ENCODE measurements around the gene ARIH2. TPM values are rescaled to one million over a fixed set of nuclear protein-coding genes. Genes with fewer than 3 reads are reported as not detected.
A peak's percentile ranks its signal among the peaks of the same experiment; 100 is the strongest.

ARIH2 gene
- total and polyA plus RNA-seq, 2 experiments from 2014 or later = 76.4 to 118 TPM

- TF ChIP-seq EZH2phosphoT487 (IDR thresholded peaks at IDR 0.05; ENCODE audit: unreplicated experiment) = no peak
- no peak for TF ChIP-seq STAT1 (IDR thresholded peaks at IDR 0.05; ENCODE audit: unreplicated experiment)
- no peak for TF ChIP-seq CREB1 (CRISPR knock-in tag; IDR thresholded peaks at IDR 0.05; ENCODE audit: low read depth)
- no peak for TF ChIP-seq ZNF331 (CRISPR knock-in tag; IDR thresholded peaks at IDR 0.05; ENCODE audit: low read depth)
- no peak for TF ChIP-seq NANOG (IDR thresholded peaks at IDR 0.05; ENCODE audit: borderline replicate concordance)
- TF ChIP-seq, protein P1, sequence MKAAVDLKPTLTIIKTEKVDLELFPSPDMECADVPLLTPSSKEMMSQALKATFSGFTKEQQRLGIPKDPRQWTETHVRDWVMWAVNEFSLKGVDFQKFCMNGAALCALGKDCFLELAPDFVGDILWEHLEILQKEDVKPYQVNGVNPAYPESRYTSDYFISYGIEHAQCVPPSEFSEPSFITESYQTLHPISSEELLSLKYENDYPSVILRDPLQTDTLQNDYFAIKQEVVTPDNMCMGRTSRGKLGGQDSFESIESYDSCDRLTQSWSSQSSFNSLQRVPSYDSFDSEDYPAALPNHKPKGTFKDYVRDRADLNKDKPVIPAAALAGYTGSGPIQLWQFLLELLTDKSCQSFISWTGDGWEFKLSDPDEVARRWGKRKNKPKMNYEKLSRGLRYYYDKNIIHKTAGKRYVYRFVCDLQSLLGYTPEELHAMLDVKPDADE (IDR thresholded peaks at IDR 0.05) = no peak
- TF ChIP-seq JUNB (IDR thresholded peaks at IDR 0.05; ENCODE audit: unreplicated experiment) = no peak
These were observed 109.6 kb downstream of the ARIH2 start (continued) for GRCh38 chr3:49028298-49028672.

GRCh38 chr3:49028673-49029562 lies 110.3 kb downstream of the ARIH2 start, which contains the start of gene IMPDH2:
Gene IMPDH2 (minus strand): TSS chr3:49029398. CDS start chr3:49029350, 48 bp downstream.
- Histone ChIP-seq H3K27me3 (ENCODE audit: insufficient read depth) (no peaks in the 10 kb centered on the region), H3K79me2 (replicated peaks; ENCODE audit: insufficient read depth) (peaks cover 16% of the 10 kb centered on the region), H3K27ac (ENCODE audit: low read depth) (peak within 1 kb of the TSS; percentile 76), H3K4me1 (ENCODE audit: insufficient read depth) (peaks cover 7% of the 10 kb centered on the region; the same call in 1 of the 2 replicates), H3K4me2 (peak within 1 kb of the TSS; percentile 98), H3K9me2 (ENCODE audit: insufficient read depth) (no peaks in the 10 kb centered on the region), H3F3A (replicated peaks; ENCODE audit: low read depth) (peaks cover 56% of the 10 kb centered on the region), H2AFZ (no peak within 1 kb of the TSS), H3K4me3 (peak within 1 kb of the TSS; percentile 93), H4K20me1 (replicated peaks; ENCODE audit: insufficient read depth) (peaks cover 20% of the 10 kb centered on the region), H3K36me3 (ENCODE audit: insufficient read depth) (peaks cover 54% of the 10 kb centered on the region)
- peaks cover 88% of the 10 kb centered on the region for H3K36me3 Mint-ChIP-seq (ENCODE audit: low read depth)
- H3K4me1 Mint-ChIP-seq = peaks cover 18% of the 10 kb centered on the region
- H3K27ac Mint-ChIP-seq = peak within 1 kb of the TSS; percentile 97
- peak within 1 kb of the TSS; percentile 94 for H3K4me3 Mint-ChIP-seq
- H3K9me3 Mint-ChIP-seq = no peaks in the 10 kb centered on the region; the same call in 1 of the 3 replicates
- H3K27me3 Mint-ChIP-seq (ENCODE audit: insufficient read depth, low read depth, poor library complexity) = peaks cover 22% of the 10 kb centered on the region
- DNase-seq (ENCODE audit: low spot score) (peak; percentile 96), ATAC-seq (peak; percentile 91)
- TF ChIP-seq, protein P2, sequence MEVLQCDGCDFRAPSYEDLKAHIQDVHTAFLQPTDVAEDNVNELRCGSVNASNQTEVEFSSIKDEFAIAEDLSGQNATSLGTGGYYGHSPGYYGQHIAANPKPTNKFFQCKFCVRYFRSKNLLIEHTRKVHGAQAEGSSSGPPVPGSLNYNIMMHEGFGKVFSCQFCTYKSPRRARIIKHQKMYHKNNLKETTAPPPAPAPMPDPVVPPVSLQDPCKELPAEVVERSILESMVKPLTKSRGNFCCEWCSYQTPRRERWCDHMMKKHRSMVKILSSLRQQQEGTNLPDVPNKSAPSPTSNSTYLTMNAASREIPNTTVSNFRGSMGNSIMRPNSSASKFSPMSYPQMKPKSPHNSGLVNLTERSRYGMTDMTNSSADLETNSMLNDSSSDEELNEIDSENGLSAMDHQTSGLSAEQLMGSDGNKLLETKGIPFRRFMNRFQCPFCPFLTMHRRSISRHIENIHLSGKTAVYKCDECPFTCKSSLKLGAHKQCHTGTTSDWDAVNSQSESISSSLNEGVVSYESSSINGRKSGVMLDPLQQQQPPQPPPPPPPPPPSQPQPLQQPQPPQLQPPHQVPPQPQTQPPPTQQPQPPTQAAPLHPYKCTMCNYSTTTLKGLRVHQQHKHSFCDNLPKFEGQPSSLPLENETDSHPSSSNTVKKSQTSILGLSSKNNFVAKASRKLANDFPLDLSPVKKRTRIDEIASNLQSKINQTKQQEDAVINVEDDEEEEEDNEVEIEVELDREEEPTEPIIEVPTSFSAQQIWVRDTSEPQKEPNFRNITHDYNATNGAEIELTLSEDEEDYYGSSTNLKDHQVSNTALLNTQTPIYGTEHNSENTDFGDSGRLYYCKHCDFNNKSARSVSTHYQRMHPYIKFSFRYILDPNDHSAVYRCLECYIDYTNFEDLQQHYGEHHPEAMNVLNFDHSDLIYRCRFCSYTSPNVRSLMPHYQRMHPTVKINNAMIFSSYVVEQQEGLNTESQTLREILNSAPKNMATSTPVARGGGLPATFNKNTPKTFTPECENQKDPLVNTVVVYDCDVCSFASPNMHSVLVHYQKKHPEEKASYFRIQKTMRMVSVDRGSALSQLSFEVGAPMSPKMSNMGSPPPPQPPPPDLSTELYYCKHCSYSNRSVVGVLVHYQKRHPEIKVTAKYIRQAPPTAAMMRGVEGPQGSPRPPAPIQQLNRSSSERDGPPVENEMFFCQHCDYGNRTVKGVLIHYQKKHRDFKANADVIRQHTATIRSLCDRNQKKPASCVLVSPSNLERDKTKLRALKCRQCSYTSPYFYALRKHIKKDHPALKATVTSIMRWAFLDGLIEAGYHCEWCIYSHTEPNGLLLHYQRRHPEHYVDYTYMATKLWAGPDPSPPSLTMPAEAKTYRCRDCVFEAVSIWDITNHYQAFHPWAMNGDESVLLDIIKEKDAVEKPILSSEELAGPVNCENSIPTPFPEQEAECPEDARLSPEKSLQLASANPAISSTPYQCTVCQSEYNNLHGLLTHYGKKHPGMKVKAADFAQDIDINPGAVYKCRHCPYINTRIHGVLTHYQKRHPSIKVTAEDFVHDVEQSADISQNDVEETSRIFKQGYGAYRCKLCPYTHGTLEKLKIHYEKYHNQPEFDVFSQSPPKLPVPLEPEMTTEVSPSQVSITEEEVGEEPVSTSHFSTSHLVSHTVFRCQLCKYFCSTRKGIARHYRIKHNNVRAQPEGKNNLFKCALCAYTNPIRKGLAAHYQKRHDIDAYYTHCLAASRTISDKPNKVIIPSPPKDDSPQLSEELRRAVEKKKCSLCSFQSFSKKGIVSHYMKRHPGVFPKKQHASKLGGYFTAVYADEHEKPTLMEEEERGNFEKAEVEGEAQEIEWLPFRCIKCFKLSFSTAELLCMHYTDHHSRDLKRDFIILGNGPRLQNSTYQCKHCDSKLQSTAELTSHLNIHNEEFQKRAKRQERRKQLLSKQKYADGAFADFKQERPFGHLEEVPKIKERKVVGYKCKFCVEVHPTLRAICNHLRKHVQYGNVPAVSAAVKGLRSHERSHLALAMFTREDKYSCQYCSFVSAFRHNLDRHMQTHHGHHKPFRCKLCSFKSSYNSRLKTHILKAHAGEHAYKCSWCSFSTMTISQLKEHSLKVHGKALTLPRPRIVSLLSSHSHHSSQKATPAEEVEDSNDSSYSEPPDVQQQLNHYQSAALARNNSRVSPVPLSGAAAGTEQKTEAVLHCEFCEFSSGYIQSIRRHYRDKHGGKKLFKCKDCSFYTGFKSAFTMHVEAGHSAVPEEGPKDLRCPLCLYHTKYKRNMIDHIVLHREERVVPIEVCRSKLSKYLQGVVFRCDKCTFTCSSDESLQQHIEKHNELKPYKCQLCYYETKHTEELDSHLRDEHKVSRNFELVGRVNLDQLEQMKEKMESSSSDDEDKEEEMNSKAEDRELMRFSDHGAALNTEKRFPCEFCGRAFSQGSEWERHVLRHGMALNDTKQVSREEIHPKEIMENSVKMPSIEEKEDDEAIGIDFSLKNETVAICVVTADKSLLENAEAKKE (CRISPR knock-in tag; IDR thresholded peaks at IDR 0.05) = no peak
- TF ChIP-seq STAT1 (IDR thresholded peaks at IDR 0.05; ENCODE audit: unreplicated experiment) = no peak
- TF ChIP-seq CTCF (conservative IDR thresholded peaks at IDR 0.05; ENCODE audit: low read depth in 2 of 2) = peak in 1 of 2 experiments; percentile 0; a peak in 1 of 4 replicates
- TF ChIP-seq JUNB (IDR thresholded peaks at IDR 0.05; ENCODE audit: unreplicated experiment) = no peak
- TF ChIP-seq EZH2phosphoT487 (IDR thresholded peaks at IDR 0.05; ENCODE audit: unreplicated experiment) = no peak
- TF ChIP-seq, protein P3, sequence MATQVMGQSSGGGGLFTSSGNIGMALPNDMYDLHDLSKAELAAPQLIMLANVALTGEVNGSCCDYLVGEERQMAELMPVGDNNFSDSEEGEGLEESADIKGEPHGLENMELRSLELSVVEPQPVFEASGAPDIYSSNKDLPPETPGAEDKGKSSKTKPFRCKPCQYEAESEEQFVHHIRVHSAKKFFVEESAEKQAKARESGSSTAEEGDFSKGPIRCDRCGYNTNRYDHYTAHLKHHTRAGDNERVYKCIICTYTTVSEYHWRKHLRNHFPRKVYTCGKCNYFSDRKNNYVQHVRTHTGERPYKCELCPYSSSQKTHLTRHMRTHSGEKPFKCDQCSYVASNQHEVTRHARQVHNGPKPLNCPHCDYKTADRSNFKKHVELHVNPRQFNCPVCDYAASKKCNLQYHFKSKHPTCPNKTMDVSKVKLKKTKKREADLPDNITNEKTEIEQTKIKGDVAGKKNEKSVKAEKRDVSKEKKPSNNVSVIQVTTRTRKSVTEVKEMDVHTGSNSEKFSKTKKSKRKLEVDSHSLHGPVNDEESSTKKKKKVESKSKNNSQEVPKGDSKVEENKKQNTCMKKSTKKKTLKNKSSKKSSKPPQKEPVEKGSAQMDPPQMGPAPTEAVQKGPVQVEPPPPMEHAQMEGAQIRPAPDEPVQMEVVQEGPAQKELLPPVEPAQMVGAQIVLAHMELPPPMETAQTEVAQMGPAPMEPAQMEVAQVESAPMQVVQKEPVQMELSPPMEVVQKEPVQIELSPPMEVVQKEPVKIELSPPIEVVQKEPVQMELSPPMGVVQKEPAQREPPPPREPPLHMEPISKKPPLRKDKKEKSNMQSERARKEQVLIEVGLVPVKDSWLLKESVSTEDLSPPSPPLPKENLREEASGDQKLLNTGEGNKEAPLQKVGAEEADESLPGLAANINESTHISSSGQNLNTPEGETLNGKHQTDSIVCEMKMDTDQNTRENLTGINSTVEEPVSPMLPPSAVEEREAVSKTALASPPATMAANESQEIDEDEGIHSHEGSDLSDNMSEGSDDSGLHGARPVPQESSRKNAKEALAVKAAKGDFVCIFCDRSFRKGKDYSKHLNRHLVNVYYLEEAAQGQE (IDR thresholded peaks at IDR 0.05; ENCODE audit: unreplicated experiment) = no peak
- peak; percentile 100 for TF ChIP-seq POLR2AphosphoS5 (IDR thresholded peaks at IDR 0.05; ENCODE audit: low read depth)
